IMR-90 (cell line): ENCODE measurements around the gene PHF21B. TPM values are rescaled to one million over a fixed set of nuclear protein-coding genes. Genes with fewer than 3 reads are reported as not detected.

Source experiments
- ATAC-seq: fragments of 200-7000 bp; cut with Tn5 transposase; 2 replicates; pipeline ENCODE4 v1.9.1; 2020; ENCODE audit warnings: low read depth, mild to moderate bottlenecking, moderate library complexity
- BruUV-seq: library from RNA; stranded (reverse); fragments of 400-500 nt; replicated peaks from 2 replicates; lab custom pipeline; 2021; lab: Mats Ljungman, UMichigan
- CTCF ChIA-PET: fragments of 300-600 bp; formaldehyde crosslinking; extraction: SDS; loops from one replicate; lab custom pipeline; 2021; ENCODE audit warnings: antibody characterized with exemption; lab: Yijun Ruan, JAX
- POLR2A ChIA-PET: fragments of 300-600 bp; sonication (Branson Sonifier 250); formaldehyde crosslinking; loops from one replicate; lab custom pipeline; 2022; ENCODE audit warnings: antibody characterized with exemption; ENCODE audit not compliant: unreplicated experiment; lab: Charles Lee
- DNase-seq: peaks from one replicate; pipeline ENCODE4 v3.0.0; 2013
- H2AFZ ChIP-seq: replicated peaks from 2 replicates; pipeline ENCODE3; 2013; ENCODE audit warnings: low read length, mild to moderate bottlenecking; ENCODE audit not compliant: poor library complexity
- H2AK5ac ChIP-seq: 2 replicates; pipeline ENCODE4 v1.6.1; 2013; ENCODE audit warnings: low read depth, low read length, inconsistent platforms
- H2AK9ac ChIP-seq: replicated peaks from 2 replicates; pipeline ENCODE3; 2013; ENCODE audit warnings: mild to moderate bottlenecking, low read depth, low read length, moderate library complexity; ENCODE audit not compliant: poor library complexity
- H2BK120ac ChIP-seq: 2 replicates; pipeline ENCODE4 v1.6.1; 2013; ENCODE audit warnings: low read depth, low read length, inconsistent platforms
- H2BK15ac ChIP-seq: 3 replicates; pipeline ENCODE4 v1.6.1; 2013; ENCODE audit warnings: low read depth, low read length, inconsistent platforms
- H2BK20ac ChIP-seq: 2 replicates; pipeline ENCODE4 v1.6.1; 2013; ENCODE audit warnings: low read depth, mild to moderate bottlenecking, inconsistent platforms, low read length, moderate library complexity
- H2BK5ac ChIP-seq: 2 replicates; pipeline ENCODE4 v1.6.1; 2013; ENCODE audit warnings: mild to moderate bottlenecking, low read depth, low read length, inconsistent platforms; ENCODE audit not compliant: poor library complexity, severe bottlenecking
- H3K14ac ChIP-seq: replicated peaks from 2 replicates; pipeline ENCODE4 v1.6.1; 2013; ENCODE audit warnings: low read depth, low read length, inconsistent platforms
- H3K18ac ChIP-seq: 2 replicates; pipeline ENCODE4 v1.6.1; 2013; ENCODE audit warnings: low read depth, low read length, control low read depth
- H3K23ac ChIP-seq: 2 replicates; pipeline ENCODE4 v1.6.1; 2013; ENCODE audit warnings: low read depth, low read length, inconsistent platforms
- H3K27ac ChIP-seq: 2 replicates; pipeline ENCODE4 v1.5.1; 2013; ENCODE audit warnings: mild to moderate bottlenecking, control low read depth, low read length; ENCODE audit not compliant: insufficient read depth
- H3K27me3 ChIP-seq: 2 replicates; pipeline ENCODE4 v1.6.1; 2013; ENCODE audit warnings: low read length; ENCODE audit not compliant: control insufficient read depth, insufficient read depth
- H3K36me3 ChIP-seq: 2 replicates; pipeline ENCODE4 v1.6.1; 2013; ENCODE audit warnings: low read length, mixed read lengths; ENCODE audit not compliant: control insufficient read depth, insufficient read depth
- H3K4ac ChIP-seq: 2 replicates; pipeline ENCODE4 v1.6.1; 2013; ENCODE audit warnings: low read depth, low read length, inconsistent platforms
- H3K4me1 ChIP-seq: 2 replicates; pipeline ENCODE4 v1.6.1; 2013; ENCODE audit warnings: low read length, mixed read lengths; ENCODE audit not compliant: control insufficient read depth, insufficient read depth
- H3K4me2 ChIP-seq: 2 replicates; pipeline ENCODE4 v1.6.1; 2013; ENCODE audit warnings: low read depth, mild to moderate bottlenecking, control low read depth, low read length, moderate library complexity
- H3K4me3 ChIP-seq: 2 replicates; pipeline ENCODE4 v1.5.1; 2013; ENCODE audit warnings: low read depth, mild to moderate bottlenecking, control low read depth, low read length, moderate library complexity; ENCODE audit not compliant: insufficient read depth
- H3K56ac ChIP-seq: 2 replicates; pipeline ENCODE4 v1.6.1; 2013; ENCODE audit warnings: low read length, inconsistent platforms; ENCODE audit not compliant: insufficient read depth; ENCODE audit errors: extremely low read depth
- H3K79me1 ChIP-seq, 2 experiments: 2 replicates each; pipeline ENCODE4 v1.6.1; 2013; ENCODE audit warnings: low read length in 2 of 2, inconsistent platforms in 1 of 2, low read depth in 1 of 2
- H3K9ac ChIP-seq: 2 replicates; pipeline ENCODE4 v1.6.1; 2013; ENCODE audit warnings: low read depth, low read length, control low read depth
- H3K9me1 ChIP-seq: 2 replicates; pipeline ENCODE4 v1.6.1; 2013; ENCODE audit warnings: low read length, inconsistent platforms; ENCODE audit not compliant: insufficient read depth
- H3K9me3 ChIP-seq: 2 replicates; pipeline ENCODE4 v1.6.1; 2013; ENCODE audit warnings: low read length; ENCODE audit not compliant: control insufficient read depth, insufficient read depth
- H4K20me1 ChIP-seq: 2 replicates; pipeline ENCODE4 v1.6.1; 2013; ENCODE audit warnings: low read length, inconsistent platforms; ENCODE audit not compliant: insufficient read depth
- H4K5ac ChIP-seq: 2 replicates; pipeline ENCODE4 v1.6.1; 2013; ENCODE audit warnings: mild to moderate bottlenecking, low read depth, low read length, control low read depth
- H4K8ac ChIP-seq, 2 experiments: 2 replicates each; pipeline ENCODE4 v1.6.1; 2013; ENCODE audit warnings: low read depth in 2 of 2, low read length in 2 of 2, control low read depth in 1 of 2, inconsistent platforms in 1 of 2
- H4K91ac ChIP-seq: 2 replicates; pipeline ENCODE4 v1.6.1; 2013; ENCODE audit warnings: low read depth, low read length, inconsistent platforms; ENCODE audit not compliant: insufficient read depth
- CHD1 ChIP-seq: IDR thresholded peaks from 2 replicates; pipeline ENCODE4 v1.6.1; 2012; ENCODE audit warnings: low read depth, low read length, improper control_type of control experiment
- MAZ ChIP-seq: IDR thresholded peaks from 2 replicates; pipeline ENCODE4 v1.6.1; 2012; ENCODE audit warnings: low read depth, mild to moderate bottlenecking, low read length, improper control_type of control experiment, moderate library complexity, borderline replicate concordance
- MXI1 ChIP-seq: IDR thresholded peaks from 2 replicates; pipeline ENCODE4 v1.6.1; 2012; ENCODE audit warnings: low read depth, mild to moderate bottlenecking, low read length, moderate library complexity, borderline replicate concordance
- WGBS, 2 experiments: methylation state at CpG; one replicate each; pipeline versions ENCODE4 v1.1.5 to v1.1.7; 2013; ENCODE audit warnings: missing lambda C conversion rate in 2 of 2; ENCODE audit not compliant: insufficient read length in 1 of 2; ENCODE audit errors: extremely low coverage in 2 of 2; 5-methylcytosine and 5-hydroxymethylcytosine counted together
- dilution Hi-C: fragments of 300-500 bp; cut with HindIII; formaldehyde crosslinking; loops from one replicate; pipeline ENCODE4 v1.14.3; 2018; ENCODE audit warnings: low sequenced_read_pairs; ENCODE audit not compliant: unreplicated experiment
- in situ Hi-C: fragments of 300-500 bp; cut with MboI; formaldehyde crosslinking; loops from 3 replicates; pipeline ENCODE4 v1.14.3; 2019; ENCODE audit warnings: low sequenced_read_pairs, inconsistent platforms, mixed read lengths
- intact Hi-C: fragments of 100-400 bp; cut with micrococcal nuclease; formaldehyde crosslinking; loops from 2 replicates; pipeline ENCODE4 v1.10.0; 2022
- polyA plus RNA-seq, 3 experiments: library from polyadenylated mRNA; depleted of rRNA; stranded (reverse); fragments of >200 nt; gene quantifications; 2 replicates each; pipeline ENCODE4 v1.2.3, GENCODE V29; 2012; ENCODE audit warnings: low replicate concordance in 1 of 3
- total RNA-seq: library from RNA; depleted of rRNA; stranded (reverse); fragments of >200 nt; gene quantifications from 2 replicates; pipeline ENCODE4 v1.2.3, GENCODE V29; 2012
- TF ChIP-seq, protein P1 (sequence below): fragments of 150-350 bp; IDR thresholded peaks from 2 replicates; pipeline ENCODE4 v1.6.1; 2017; ENCODE audit warnings: mild to moderate bottlenecking, antibody characterized with exemption, low read length, low read depth
- TF ChIP-seq, protein P2 (sequence below): conservative IDR thresholded peaks from 2 replicates; pipeline ENCODE4 v1.5.1; 2012; ENCODE audit warnings: mild to moderate bottlenecking, low read depth, low read length, improper control_type of control experiment

The PHF21B gene
- total and polyA plus RNA-seq, 2 of the 4 experiments (the other 2 are of a cell fraction) = 0.02 TPM; not detected in 1

DNA sequence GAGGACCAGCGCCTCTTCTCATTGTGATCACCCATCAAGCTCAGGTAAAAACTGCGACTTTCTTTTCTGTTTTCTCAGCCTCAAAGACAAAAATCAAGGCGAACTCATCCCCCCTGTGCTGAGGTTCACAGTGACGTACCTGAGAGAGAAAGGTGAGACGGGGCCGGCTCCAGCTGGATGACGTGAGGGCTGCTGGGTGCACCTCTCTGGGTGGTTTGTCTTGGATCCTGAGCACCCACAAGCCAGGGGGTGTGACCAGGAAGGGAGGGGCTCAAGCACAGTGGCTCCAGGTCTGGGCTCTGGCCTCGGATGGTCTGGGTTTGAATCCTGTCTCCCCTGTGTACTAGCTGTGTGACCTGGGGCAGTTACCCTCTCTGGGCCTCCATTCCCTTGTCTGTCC lies 164.6 kb downstream of the PHF21B start:
- CTCF ChIA-PET = no interaction called here
- no peak overlapping the region for H4K91ac ChIP-seq
- H4K20me1 ChIP-seq = no peaks in the 10 kb centered on the region
- no peak for ATAC-seq
- H3K27me3 ChIP-seq = peaks cover 15% of the 10 kb centered on the region
- intact Hi-C loops (no loop called here), in situ Hi-C loops (no loop called here), dilution Hi-C loops (no loop called here)
- POLR2A ChIA-PET = no interaction called here
- H3K14ac ChIP-seq = no peak overlapping the region
- H3K56ac ChIP-seq = no peak overlapping the region
- 93% methylated on average over 5 of the region's 8 CpGs; no CpG with 5 or more reads in 1 of the 2 experiments for WGBS, 2 experiments
- no peaks in the 10 kb centered on the region for H3K79me1 ChIP-seq
- TF ChIP-seq, protein P1, sequence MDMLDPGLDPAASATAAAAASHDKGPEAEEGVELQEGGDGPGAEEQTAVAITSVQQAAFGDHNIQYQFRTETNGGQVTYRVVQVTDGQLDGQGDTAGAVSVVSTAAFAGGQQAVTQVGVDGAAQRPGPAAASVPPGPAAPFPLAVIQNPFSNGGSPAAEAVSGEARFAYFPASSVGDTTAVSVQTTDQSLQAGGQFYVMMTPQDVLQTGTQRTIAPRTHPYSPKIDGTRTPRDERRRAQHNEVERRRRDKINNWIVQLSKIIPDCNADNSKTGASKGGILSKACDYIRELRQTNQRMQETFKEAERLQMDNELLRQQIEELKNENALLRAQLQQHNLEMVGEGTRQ = no peak
- TF ChIP-seq MXI1 (no peak), MAZ (no peak), CHD1 (no peak)
- TF ChIP-seq, protein P2, sequence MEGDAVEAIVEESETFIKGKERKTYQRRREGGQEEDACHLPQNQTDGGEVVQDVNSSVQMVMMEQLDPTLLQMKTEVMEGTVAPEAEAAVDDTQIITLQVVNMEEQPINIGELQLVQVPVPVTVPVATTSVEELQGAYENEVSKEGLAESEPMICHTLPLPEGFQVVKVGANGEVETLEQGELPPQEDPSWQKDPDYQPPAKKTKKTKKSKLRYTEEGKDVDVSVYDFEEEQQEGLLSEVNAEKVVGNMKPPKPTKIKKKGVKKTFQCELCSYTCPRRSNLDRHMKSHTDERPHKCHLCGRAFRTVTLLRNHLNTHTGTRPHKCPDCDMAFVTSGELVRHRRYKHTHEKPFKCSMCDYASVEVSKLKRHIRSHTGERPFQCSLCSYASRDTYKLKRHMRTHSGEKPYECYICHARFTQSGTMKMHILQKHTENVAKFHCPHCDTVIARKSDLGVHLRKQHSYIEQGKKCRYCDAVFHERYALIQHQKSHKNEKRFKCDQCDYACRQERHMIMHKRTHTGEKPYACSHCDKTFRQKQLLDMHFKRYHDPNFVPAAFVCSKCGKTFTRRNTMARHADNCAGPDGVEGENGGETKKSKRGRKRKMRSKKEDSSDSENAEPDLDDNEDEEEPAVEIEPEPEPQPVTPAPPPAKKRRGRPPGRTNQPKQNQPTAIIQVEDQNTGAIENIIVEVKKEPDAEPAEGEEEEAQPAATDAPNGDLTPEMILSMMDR = no peak
- H3K4me2 ChIP-seq = no peak overlapping the region
- no peak overlapping the region for H2AFZ ChIP-seq
- no peak overlapping the region for H3K4ac ChIP-seq
- no peaks in the 10 kb centered on the region for H3K9me1 ChIP-seq
- H4K5ac ChIP-seq = no peak overlapping the region
- no peak overlapping the region for H2BK5ac ChIP-seq
- no peak overlapping the region for H4K8ac ChIP-seq
- no peak overlapping the region for H3K4me3 ChIP-seq
- BruUV-seq = no TSS peak
- H2AK9ac ChIP-seq = no peak overlapping the region
- H3K23ac ChIP-seq = no peak overlapping the region
- H3K18ac ChIP-seq = no peak overlapping the region
- H2BK20ac ChIP-seq = no peak overlapping the region
- H2AK5ac ChIP-seq = no peak overlapping the region
- H3K36me3 ChIP-seq = no peaks in the 10 kb centered on the region
- H3K4me1 ChIP-seq = no peaks in the 10 kb centered on the region
- H3K27ac ChIP-seq = no peak overlapping the region
- peaks cover 6% of the 10 kb centered on the region; the same call in 1 of the 2 replicates for H3K9me3 ChIP-seq
- no peak overlapping the region for H2BK120ac ChIP-seq
- H3K9ac ChIP-seq = no peak overlapping the region
- DNase-seq = no peak
- no peak overlapping the region for H2BK15ac ChIP-seq
